HG02885 (cell line): Measurements from ENCODE around the gene CLEC20A.

Experiments used
- ATAC-seq: cut with Tn5 transposase; IDR thresholded peaks from one replicate; pipeline ENCODE4 v1.9.1; 2021; ENCODE audit warnings: mild to moderate bottlenecking; ENCODE audit not compliant: unreplicated experiment, poor library complexity

Gene CLEC20A

DNA sequence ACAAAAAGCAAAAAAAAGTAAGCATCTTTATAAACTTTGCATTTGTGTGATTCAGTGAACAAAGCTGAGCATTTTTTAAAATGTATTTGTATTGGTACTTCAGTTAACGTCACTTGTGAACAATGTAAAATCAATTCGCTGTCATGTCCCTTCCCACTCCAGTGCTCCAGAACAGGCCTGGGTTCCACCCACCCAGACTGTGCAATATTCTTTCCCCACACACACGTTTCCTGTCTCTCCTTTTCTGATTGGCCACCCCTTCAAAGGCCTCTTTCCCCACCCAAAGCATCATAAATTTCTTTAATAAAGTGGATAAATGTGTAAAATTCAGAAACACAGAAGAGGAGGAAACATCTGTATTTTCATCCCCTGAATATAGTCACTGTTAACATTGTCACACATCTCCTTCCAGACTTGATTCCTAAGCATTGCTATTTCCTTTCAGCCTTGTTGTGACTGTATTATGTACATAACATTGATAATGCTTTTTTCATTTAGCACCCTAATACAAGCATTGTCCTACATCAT is 12.0 kb downstream of the CLEC20A start:
- ATAC-seq, result no peak

DNA sequence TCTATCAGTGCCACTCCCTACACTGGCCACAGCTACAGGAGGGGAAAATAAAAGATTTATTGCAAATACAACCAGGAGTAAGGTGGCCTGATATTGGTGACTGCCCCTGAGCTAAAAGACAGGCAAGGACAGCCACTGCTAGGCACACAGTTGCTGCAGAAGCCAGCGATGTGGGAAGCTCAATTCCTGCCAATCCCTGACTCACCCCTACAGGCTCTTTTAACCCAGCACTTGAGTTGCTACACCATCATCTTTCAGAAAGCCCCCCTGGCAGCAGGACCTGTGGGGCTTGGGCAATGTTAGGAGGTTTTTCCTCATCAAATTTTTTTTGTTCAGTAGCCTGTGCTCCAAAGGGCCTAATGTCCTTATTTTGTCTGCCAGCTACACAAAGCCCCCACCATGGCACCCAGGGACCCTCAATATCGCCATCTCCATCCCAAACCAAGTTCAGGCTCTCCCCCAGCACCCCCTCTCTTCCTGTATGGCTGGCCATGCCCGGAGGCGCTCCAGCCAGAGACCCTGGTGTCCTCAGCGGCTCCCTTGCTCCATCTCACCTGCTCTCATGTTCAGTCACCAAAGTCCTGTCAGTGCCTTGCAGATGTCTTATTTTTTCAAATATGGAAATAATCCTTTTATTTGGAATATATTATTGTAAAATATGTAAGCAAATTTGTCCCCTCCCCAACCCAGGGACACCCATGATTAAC is 13.4 kb downstream of the CLEC20A start:
- ATAC-seq, result no peak

DNA sequence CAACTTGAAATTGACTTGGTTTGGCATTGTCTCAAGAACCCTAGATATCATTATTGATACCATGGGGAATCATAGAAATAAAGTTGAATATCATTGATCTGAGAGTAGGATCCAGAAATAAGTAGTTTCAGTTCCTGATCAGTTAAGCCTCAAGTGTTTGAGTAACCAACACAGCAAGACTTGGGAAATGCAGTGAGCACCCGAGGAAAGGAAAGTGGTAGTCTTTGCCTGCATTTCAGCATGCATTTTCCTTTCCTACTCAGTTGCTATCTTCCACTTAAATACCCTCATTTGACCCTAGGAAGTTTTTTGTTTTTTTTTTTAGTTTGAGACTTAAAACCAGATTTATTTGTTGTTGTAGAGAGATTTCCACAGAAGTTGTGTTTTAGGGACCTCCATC is 18.9 kb downstream of the CLEC20A start:
- no peak for ATAC-seq

DNA sequence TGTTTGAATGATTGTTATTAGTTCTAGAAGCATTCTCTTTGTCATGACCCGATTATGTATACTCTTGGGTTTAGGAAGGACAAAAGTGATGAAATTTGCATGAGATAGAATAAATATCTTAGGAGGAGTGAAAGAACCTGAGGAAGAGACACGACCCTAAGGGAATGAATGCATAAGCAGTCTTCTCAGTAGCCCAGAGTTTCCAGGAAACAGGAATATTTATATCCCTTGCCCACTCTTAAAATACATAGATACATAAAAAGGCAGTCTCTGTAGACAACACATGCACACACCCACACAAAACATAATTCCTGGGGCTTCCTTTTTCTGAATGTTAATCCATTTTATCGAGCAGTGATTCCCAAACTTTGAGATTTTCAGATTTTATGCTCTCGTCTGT is 19.4 kb downstream of the CLEC20A start:
- ATAC-seq, result no peak

DNA sequence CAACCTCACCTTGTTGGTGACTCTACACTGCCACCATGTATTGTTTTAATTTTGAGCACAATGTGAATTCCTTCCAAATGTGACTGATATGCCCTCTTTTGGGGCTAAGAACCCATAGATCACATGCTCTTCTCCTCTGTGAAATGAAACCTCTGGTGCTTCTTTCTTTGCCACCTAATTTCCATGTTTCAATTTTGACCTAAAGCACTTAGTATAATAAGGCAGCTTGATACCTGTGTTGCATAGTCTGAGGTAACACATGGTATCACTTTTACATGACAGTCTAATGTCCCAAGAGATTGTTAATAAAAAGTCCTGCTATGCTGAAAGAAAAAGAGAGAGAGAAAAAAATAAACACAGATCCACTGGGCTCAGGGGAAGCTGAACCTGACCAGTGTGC is 24.2 kb downstream of the CLEC20A start:
- no peak for ATAC-seq

DNA sequence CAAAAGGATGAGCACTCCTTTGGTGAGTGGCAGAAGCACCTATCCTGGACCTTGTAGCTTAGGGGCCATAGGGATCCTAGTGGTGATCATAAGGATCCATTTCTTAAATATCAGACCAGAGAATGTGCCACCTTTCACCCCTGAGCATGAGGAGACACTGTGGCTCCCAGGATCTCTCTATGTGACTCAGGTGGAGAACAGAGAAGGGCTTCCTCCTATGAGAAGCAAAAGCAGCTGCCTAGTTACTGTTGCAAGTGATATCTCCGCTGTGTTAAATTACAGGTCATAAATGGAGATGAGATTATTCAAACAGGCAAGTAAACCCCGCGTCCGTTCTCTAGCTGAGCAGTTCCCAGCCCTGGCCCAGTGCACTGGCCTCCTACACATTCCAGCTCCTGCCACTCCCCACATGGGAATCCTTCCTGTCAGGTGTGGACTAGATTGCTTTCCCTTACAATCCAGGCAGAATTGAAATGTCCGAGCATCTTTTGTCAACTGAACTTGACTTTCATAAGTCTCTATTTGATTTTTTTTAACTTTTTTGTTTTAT is 26.3 kb downstream of the CLEC20A start:
- no peak for ATAC-seq

DNA sequence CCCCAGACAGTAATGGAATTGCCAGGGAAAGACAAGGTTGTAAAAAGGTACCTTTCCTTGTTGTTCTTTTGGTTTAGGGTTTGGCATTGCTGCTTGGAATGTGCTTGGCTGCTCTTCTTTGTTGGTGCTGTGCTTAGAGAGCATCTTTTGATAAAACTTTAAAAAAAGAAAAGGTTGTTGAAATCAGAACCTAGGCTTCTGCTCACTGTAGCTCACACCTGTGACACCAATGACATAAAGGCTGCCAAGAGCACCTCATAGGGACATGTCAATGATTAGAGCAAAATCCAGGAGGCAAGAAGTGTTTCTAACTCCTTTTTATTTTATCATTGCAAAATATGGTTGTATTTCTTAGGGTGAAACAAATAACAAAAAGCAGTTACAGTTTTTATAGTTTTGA is 28.9 kb downstream of the CLEC20A start:
- ATAC-seq, result no peak

DNA sequence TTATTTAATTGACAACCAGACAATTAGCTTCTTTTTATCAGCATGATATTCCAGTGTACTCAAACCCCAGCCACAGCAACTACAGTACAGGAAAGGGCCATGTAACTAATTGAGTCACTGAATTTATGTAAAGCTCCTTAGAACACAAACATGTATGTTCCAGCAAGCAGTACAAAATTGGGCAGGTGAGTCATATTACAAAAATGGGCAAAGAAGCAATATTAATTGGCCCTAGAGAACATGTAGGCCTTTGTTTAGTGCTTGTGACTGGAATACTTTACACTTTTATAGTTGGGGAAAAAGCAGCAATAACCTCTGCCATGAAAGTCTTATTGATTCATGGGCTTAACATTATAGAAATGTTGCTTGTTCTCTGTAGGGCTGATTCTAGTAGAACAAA is 31.8 kb downstream of the CLEC20A start:
- ATAC-seq, result no peak

DNA sequence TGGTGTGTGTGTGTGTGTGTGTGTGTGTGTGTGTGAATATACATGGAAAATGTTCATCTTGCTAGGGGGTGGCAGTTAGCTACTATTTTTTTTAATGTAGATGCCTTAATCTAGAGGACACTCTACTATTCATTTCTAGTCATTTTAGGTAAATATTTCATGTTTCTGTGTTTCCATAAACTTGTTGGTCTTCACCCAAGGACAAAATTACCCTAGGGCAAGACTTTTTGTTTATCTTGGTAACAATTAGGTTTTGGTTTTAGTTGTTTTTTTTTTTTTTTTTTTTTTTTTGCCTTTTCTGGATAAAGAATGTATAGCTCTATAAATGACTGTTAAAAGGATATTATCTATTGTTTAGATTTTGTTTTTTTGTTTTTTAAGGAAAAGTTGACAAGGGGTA is 32.2 kb downstream of the CLEC20A start:
- ATAC-seq, result no peak

DNA sequence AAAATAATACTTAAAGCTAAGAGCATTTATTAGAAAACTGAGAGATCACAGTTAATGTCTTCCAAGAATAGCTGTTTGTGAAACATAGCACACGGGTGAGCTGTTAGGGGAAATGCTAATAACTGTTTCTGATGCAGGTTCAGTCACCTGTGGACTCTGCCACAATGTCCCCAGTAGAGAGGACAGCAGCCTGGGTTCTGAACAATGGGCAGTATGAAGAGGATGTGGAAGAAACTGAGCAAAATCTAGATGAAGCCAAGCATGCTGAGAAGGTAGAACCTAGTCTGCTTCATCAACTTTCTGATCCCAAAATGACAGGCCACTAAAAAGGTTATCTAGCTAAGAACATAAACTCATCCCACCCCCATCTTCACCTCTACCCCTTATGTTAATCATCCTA is 32.6 kb downstream of the CLEC20A start:
- no peak for ATAC-seq

DNA sequence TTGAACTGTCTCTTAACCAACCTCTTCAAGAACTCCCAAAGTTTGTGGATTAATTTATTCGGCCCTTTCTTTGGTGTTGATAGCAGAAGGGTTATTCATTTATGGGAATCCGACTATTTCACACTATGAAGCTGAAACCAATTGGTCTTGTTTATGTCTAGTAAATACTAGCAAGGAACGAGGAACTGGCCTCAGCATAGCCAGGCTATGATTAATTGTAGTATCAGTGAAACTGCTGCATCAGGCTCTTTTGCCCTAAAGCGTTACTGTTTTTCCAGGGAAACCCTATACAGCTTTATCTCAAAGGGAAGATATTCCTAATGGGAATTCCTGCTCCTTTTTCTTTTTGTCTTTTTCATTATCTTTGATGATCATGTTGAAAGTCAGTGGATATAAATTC is 35.1 kb downstream of the CLEC20A start:
- ATAC-seq, result no peak

DNA sequence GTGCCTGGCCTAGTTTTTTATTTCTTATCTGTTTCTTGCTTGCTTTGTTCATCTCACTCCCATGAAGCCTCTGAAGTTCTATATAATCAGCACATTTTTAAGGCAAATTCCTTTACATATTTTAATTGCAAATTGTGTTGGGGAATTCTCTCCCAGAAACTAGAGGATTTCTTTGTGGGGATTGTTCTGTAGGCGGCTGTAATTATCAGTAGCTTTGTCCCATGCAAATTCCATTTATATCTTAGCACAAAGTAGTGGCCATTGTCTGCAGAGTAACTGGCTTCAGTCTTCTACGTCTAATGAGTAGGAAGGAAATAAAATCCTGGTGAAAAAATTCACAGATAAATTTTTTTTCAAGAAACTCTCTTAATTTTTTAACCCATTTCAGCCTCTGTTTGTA is 35.7 kb downstream of the CLEC20A start:
- no peak for ATAC-seq

DNA sequence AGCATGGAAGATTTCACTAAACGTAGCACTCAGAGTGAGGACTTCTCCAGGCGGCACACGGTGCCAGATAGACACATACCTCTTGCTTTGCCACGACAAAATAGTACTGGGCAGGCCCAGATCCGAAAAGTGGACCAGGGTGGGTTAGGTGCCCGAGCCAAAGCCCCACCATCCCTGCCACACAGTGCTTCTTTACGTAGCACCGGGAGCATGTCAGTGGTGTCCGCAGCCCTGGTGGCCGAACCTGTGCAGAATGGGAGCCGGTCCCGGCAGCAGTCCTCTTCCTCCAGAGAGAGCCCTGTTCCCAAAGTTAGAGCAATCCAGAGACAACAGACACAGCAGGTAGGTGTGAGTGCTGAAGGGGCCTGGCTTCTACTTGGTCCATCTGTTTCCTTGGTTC is 38.6 kb downstream of the CLEC20A start:
- ATAC-seq, result no peak

DNA sequence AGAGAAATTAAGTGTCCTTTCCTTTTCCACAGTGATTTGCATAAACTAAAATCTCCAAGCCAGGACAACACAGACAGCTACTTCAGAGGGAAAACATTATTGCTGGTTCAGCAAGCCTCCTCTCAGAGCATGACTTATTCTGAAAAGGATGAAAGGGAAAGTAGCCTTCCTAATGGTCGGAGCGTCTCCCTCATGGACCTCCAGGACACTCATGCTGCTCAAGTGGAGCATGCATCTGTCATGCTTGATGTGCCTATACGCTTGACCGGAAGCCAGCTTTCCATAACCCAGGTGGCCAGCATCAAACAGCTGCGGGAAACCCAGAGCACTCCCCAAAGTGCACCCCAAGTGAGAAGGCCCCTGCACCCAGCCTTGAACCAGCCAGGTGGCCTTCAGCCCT is 39.1 kb downstream of the CLEC20A start:
- no peak for ATAC-seq

DNA sequence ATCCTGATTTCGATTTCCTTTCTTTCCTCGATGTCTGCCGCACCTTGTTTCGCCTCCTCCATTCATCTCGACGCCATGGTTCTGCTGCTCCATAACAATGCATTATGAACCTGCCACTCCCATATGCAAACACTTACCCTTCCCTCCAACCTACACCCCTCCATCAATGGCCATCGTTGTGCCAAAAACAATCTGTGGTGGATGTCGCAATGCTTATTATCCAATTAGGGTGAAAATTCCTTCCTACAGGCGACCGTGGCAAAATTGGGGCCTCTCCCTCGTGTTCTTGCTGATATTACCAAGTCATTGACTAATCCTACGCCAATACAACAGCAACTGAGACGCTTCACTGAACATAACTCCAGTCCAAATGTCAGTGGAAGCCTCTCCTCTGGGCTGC is 40.3 kb downstream of the CLEC20A start:
- no peak for ATAC-seq

DNA sequence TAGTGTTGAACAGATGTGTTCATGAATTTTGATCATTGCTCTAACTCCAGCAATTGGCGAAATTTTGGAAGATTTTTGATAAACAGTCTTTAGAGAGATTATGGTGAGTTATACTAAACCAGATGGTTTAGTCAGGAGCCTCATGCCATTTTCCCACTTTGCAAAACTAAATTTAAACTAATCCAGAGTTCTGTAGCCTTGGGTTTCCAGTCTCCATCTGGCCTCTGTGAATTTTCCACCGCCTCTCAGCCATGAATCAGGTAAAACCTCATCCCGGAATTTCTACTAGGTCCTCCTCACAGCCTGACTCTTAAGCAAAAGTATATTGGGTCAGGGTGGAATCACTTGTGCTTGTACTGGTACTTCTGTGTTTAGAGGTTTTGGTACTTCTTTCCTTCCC is 44.8 kb downstream of the CLEC20A start:
- ATAC-seq, result no peak

DNA sequence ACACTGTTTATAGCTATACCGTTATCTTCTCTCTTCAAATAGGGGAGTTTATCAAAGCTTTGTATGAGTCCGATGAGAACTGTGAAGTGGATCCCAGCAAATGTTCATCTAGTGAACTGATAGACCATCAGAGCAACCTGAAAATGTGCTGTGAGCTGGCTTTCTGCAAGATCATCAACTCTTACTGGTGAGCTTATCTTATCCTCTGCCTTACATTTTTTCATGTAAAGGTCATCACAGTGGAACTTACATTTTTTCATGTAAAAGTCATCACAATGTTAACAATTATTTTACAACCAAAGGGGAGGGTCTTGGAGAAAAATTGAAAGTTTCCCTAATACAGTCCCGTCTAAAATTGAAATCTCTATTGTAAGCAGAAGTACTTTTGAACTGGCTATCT is 45.2 kb downstream of the CLEC20A start:
- ATAC-seq, result no peak

DNA sequence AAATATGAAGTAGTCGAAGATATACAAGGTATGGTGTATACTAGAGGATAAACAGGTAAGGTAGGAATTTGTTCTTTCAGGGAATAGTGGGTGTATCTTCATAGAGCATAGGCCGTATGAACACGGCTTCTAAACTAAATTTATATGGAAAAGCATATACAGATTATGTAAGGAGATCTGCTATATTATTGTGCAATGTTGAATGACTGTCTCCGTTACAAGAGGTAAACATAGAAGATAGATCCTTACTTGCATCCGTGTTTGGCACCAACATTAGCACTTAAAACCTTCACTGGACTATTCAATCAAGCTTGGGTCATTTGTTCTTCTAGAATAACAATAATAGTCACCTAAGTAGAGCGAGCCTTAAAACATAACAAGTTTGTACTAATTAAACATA is 45.9 kb downstream of the CLEC20A start:
- no peak for ATAC-seq

DNA sequence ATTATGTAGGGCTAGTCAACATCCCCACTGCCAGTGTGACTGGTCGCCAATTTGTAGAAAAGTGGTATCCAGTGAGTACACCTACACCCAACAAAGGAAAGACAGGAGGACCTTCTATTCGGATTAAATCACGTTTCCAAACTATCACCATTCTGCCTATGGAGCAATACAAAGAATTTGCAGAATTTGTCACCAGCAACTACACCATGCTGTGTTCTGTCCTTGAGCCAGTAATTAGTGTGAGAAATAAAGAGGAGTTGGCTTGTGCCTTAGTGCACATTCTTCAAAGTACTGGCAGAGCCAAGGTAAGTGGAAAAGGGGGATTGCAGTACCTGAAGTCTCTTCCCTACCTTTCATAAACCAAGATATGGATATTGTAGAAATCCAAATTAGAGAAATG is 53.8 kb downstream of the CLEC20A start:
- no peak for ATAC-seq

DNA sequence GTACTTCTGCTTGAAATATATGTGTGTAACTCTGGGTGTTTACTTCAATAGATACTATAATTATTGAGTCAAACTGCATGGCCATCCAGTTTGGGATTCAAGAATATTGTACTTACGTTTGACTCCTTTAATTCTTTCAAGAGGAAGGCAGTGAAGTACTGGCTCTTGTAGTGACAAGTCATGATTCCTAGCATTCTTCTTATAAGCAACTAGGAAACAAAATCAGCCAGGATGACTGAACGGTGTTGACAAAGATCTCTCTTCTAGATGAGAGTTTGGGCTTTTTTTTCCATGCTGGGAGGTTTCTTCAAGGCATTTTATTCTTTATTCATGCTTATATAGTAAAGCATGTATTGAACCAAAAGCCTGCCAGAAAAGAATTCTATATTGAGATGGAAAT is 58.3 kb downstream of the CLEC20A start:
- no peak for ATAC-seq

DNA sequence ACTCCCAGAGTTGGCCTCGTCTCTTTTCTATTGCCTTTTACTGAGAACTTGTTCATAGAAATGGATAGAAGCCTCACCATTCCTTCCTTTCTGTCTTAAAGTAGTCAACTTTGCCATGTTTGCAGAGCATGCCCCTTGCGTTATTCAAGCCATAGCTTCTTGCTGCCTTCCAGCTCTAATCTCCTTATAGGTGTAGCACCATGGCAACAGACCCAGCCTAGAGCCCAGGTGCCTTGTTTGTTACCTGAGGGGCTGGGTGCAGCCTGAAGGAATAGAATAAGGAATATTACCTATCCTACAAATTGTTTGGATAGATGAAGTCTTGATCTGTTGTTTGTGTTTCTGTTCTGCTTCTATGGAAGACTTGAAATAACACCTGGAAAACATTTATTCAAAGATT is 59.9 kb downstream of the CLEC20A start:
- no peak for ATAC-seq

DNA sequence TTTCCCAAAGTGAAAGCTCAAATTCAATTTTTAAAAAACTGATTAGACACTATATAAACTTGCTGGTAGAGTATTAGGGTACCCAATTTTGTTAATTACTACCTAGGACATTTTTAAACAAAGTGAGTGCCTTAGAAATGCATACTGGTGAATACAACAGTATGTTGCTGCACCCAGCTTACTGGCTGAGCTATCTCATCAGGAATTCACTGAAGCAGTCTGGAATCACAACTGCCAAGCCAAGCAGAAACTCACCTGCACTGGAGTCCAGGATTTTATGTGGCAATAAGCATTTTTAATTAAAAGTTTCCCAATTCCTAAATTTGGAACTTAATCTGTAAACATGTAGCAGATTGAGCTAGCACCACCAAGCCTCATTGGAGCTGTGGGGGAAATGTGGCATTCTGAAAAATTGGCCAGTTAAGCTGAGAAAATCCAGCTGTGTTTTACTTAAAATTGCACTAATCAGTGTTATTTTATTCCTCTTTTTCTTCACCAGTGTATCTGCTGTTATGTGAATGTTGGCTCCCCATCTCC is 61.8 kb downstream of the CLEC20A start:
- ATAC-seq, result no peak
